ENCODE results near the gene ADGRF5.

The ADGRF5 gene

GRCh38 chr6:46964716-46965519 lies 43.2 kb upstream of the ADGRF5 start:
- no peak overlapping the region for H3K4me3 ChIP-seq (ENCODE audit: low read length)
- no peaks in the 10 kb centered on the region for H3K4me1 ChIP-seq (ENCODE audit: control insufficient read depth, low read length)
- H3K9me2 ChIP-seq (replicated peaks; ENCODE audit: control insufficient read depth, low read length): no peaks in the 10 kb centered on the region
- no peaks in the 10 kb centered on the region for H3F3A ChIP-seq (ENCODE audit: control insufficient read depth, insufficient read depth)
- no peak overlapping the region for H3K27ac ChIP-seq (ENCODE audit: low read depth, low read length)
- 0 out of 2 replicates have a peak, but pooled peaks cover 5% of the 10 kb centered on the region for H3K27me3 ChIP-seq (ENCODE audit: control insufficient read depth, low read length)
- H3K36me3 ChIP-seq (ENCODE audit: control insufficient read depth, low read length): no peaks in the 10 kb centered on the region
- H4K20me1 ChIP-seq (ENCODE audit: control insufficient read depth, insufficient read depth, low read depth, low read length): no peaks in the 10 kb centered on the region
- TF ChIP-seq EZH2phosphoT487 (IDR thresholded peaks at IDR 0.05; ENCODE audit: borderline replicate concordance, low read length) (no peak), CTCF (IDR thresholded peaks at IDR 0.05; ENCODE audit: low read depth, low read length, poor library complexity, severe bottlenecking) (no peak)
- no peak overlapping the region for H3K4me2 ChIP-seq (ENCODE audit: low read length)
- H3K79me2 ChIP-seq (ENCODE audit: control insufficient read depth, low read length): no peaks in the 10 kb centered on the region
- H3K9me3 ChIP-seq (ENCODE audit: control insufficient read depth, insufficient read depth, low read length): no peaks in the 10 kb centered on the region

- H4K20me1 ChIP-seq (ENCODE audit: control insufficient read depth, insufficient read depth, low read depth, low read length): no peaks in the 10 kb centered on the region
- no peak overlapping the region for H3K4me2 ChIP-seq (ENCODE audit: low read length)
- no peaks in the 10 kb centered on the region for H3F3A ChIP-seq (ENCODE audit: control insufficient read depth, insufficient read depth)
- no peaks in the 10 kb centered on the region for H3K4me1 ChIP-seq (ENCODE audit: control insufficient read depth, low read length)
- H3K27ac ChIP-seq (ENCODE audit: low read depth, low read length): no peak overlapping the region
- no peaks in the 10 kb centered on the region for H3K36me3 ChIP-seq (ENCODE audit: control insufficient read depth, low read length)
- no peaks in the 10 kb centered on the region for H3K9me2 ChIP-seq (replicated peaks; ENCODE audit: control insufficient read depth, low read length)
- TF ChIP-seq CTCF (IDR thresholded peaks at IDR 0.05; ENCODE audit: low read depth, low read length, poor library complexity, severe bottlenecking) (no peak), EZH2phosphoT487 (IDR thresholded peaks at IDR 0.05; ENCODE audit: borderline replicate concordance, low read length) (no peak)
- H3K79me2 ChIP-seq (ENCODE audit: control insufficient read depth, low read length): no peaks in the 10 kb centered on the region
- no peak overlapping the region for H3K4me3 ChIP-seq (ENCODE audit: low read length)
- H3K27me3 ChIP-seq (ENCODE audit: control insufficient read depth, low read length): 0 out of 2 replicates have a peak, but pooled peaks cover 5% of the 10 kb centered on the region
- H3K9me3 ChIP-seq (ENCODE audit: control insufficient read depth, insufficient read depth, low read length): no peaks in the 10 kb centered on the region
Measured at GRCh38 chr6:46963626-46964025, 41.9 kb upstream of the ADGRF5 start.

- Histone ChIP-seq H3K4me1 (ENCODE audit: control insufficient read depth, low read length) (no peaks in the 10 kb centered on the region), H3K79me2 (ENCODE audit: control insufficient read depth, low read length) (no peaks in the 10 kb centered on the region), H4K20me1 (ENCODE audit: control insufficient read depth, insufficient read depth, low read depth, low read length) (no peaks in the 10 kb centered on the region), H3K9me2 (replicated peaks; ENCODE audit: control insufficient read depth, low read length) (no peaks in the 10 kb centered on the region), H3K27me3 (ENCODE audit: control insufficient read depth, low read length) (0 out of 2 replicates have a peak, but pooled peaks cover 5% of the 10 kb centered on the region), H3K36me3 (ENCODE audit: control insufficient read depth, low read length) (no peaks in the 10 kb centered on the region), H3K4me3 (ENCODE audit: low read length) (no peak overlapping the region), H3F3A (ENCODE audit: control insufficient read depth, insufficient read depth) (no peaks in the 10 kb centered on the region), H3K9me3 (ENCODE audit: control insufficient read depth, insufficient read depth, low read length) (no peaks in the 10 kb centered on the region), H3K4me2 (ENCODE audit: low read length) (no peak overlapping the region), H3K27ac (ENCODE audit: low read depth, low read length) (no peak overlapping the region)
- no peak for TF ChIP-seq CTCF (IDR thresholded peaks at IDR 0.05; ENCODE audit: low read depth, low read length, poor library complexity, severe bottlenecking)
Measured at GRCh38 chr6:46963039-46963438, 41.3 kb upstream of the ADGRF5 start.
